Brain microvascular endothelial cell (primary cell): ENCODE measurements around the gene SPECC1.

Source experiments
- DNase-seq: peaks from one replicate; pipeline ENCODE4 v3.0.0-alpha.2; 2020
- H3K27ac ChIP-seq: fragments of 250-450 bp; sonication (Bioruptor Pico); 2 replicates; pipeline ENCODE4 v1.5.1; 2020; ENCODE audit warnings: mild to moderate bottlenecking, moderate library complexity
- H3K27me3 ChIP-seq: fragments of 250-450 bp; sonication (Bioruptor Pico); replicated peaks from 2 replicates; pipeline ENCODE4 v1.5.1; 2020; ENCODE audit warnings: mild to moderate bottlenecking
- H3K36me3 ChIP-seq: fragments of 250-450 bp; sonication (Bioruptor Pico); replicated peaks from 2 replicates; pipeline ENCODE4 v1.5.1; 2020; ENCODE audit warnings: mild to moderate bottlenecking
- H3K4me3 ChIP-seq: 2 replicates; pipeline ENCODE4 v1.5.1; 2011; ENCODE audit warnings: low read depth, mild to moderate bottlenecking, control low read depth, low read length, moderate library complexity
- in situ Hi-C: cut with HindIII; loops from 2 replicates; pipeline ENCODE4 v1.10.0; 2017; ENCODE audit warnings: low sequenced_read_pairs, low pct_ligation_motif_present
- TF ChIP-seq, protein P1 (sequence below): IDR thresholded peaks from 2 replicates; pipeline ENCODE4 v1.5.1; 2011; ENCODE audit warnings: low read depth, mild to moderate bottlenecking, moderate library complexity, low read length, control low read depth, inconsistent platforms; ENCODE audit errors: missing control alignments

SPECC1 gene

DNA sequence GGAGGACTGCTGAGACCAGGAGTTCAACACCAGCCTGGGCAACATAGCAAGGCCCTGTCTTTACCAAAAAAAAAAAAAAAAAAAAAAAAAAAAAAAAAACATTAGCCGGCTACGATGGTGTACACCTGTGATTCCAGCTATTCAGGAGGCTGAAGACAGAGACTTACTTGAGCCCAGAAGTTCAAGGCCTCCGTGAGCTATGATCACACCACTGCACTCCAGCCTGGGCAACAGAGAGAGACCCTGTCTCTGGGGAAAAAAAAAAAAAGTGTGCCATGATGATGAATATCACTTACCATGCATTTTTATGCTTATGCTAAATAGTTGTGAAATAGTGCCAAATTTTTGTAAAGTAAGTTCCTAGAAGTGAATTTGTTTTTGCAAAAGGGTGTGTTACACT is 261.2 kb downstream of the SPECC1 start:
- in situ Hi-C loops = no loop called here
- DNase-seq = no peak
- H3K27me3 ChIP-seq = no peaks in the 10 kb centered on the region
- no peaks in the 10 kb centered on the region for H3K36me3 ChIP-seq
- H3K4me3 ChIP-seq = no peak overlapping the region
- H3K27ac ChIP-seq = no peak overlapping the region
- TF ChIP-seq, protein P1, sequence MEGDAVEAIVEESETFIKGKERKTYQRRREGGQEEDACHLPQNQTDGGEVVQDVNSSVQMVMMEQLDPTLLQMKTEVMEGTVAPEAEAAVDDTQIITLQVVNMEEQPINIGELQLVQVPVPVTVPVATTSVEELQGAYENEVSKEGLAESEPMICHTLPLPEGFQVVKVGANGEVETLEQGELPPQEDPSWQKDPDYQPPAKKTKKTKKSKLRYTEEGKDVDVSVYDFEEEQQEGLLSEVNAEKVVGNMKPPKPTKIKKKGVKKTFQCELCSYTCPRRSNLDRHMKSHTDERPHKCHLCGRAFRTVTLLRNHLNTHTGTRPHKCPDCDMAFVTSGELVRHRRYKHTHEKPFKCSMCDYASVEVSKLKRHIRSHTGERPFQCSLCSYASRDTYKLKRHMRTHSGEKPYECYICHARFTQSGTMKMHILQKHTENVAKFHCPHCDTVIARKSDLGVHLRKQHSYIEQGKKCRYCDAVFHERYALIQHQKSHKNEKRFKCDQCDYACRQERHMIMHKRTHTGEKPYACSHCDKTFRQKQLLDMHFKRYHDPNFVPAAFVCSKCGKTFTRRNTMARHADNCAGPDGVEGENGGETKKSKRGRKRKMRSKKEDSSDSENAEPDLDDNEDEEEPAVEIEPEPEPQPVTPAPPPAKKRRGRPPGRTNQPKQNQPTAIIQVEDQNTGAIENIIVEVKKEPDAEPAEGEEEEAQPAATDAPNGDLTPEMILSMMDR = no peak

DNA sequence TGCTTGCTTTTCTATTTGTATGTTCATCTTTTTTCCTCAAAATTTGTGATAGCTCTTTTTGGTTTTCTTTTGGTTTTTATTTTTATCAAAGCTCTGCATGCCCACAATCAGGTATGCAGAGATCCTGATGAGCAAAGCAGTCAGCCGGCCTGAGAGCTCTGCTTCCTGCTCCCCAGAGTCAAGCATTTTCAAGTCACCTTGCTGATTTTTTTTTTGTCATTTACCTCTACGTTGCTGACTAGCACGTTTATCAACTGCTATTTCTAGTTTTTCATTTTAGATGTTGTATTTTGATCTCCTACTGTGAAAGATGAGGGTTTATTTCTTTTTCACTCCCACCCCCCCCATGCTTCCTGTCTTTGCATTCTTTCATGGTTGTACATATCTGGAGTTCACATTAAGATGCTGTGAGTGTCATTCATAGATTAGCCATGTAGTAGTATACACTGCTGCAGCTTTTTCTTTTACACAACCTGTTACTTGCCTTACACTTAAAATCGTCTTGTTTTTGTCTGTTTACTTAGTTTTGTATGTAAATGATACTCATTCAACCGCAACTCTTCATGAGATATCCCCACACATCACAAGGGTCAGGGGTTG is 262.0 kb downstream of the SPECC1 start:
- peak; percentile 27 for DNase-seq

DNA sequence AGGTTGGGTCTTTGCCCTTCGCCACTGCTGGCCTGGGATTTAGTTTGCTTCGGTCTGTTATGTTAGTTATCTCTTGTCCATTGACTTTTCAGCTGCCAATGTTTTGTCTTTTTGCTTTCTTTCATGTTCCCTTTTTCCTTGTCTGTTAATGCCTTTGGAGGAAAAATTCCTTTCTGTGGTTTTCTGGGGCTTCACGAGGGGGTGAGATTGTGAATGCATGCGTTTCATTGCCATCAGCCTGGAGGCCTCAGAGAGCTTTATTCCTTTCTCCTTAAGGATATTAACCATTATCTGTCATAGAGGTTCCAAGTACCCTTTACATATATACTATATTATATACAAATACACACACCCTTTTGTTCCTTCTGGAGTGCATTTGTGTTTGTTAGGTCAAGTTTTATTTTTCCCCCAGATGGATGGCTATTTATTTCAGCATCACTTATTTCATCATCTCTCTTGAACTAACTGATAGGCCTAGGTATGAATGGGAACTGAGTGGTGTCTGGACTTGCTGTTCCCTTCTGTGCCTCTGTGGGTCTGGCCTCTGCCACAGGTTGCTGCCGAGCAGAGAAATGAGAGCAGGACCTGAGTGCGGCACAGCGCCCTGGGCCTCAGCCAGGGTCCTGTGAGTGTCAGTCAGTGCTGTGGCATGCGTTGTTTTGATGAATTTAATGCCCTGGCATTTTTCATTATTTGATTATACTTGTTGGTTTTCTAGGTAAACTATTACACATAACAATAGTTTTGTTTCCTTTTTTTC is 264.8 kb downstream of the SPECC1 start:
- TF ChIP-seq, protein P1 = no peak
- no peak overlapping the region for H3K27ac ChIP-seq
- DNase-seq = no peak
- no peak overlapping the region for H3K4me3 ChIP-seq
- in situ Hi-C loops = no loop called here
- no peaks in the 10 kb centered on the region for H3K36me3 ChIP-seq
- no peaks in the 10 kb centered on the region for H3K27me3 ChIP-seq

More for the DNA sequence above, 262.0 kb downstream of the SPECC1 start:
- Histone ChIP-seq H3K4me3 (no peak overlapping the region), H3K36me3 (no peaks in the 10 kb centered on the region), H3K27me3 (no peaks in the 10 kb centered on the region), H3K27ac (no peak overlapping the region)
- TF ChIP-seq, protein P1 = no peak
- in situ Hi-C loops = no loop called here

DNA sequence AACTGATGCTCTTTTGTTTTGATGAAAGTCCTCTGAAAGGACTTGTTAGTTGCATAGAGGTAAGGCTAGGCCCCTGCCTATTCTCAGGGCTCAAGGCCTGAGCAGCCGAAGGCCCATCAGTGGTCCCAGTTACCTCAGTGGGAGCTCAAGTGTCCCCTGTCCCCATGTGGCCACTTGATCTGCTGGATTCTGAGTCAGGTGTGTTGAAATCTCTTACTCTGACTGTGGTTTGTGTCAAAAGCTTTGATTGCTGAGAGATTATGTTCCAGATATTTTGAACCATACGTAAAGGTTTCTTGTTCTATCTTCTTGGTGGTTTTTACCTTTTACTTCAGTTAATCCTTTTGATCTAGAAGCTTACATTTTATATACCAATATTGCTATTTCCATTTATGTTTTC is 266.5 kb downstream of the SPECC1 start:
- Histone ChIP-seq H3K27me3 (no peaks in the 10 kb centered on the region), H3K4me3 (no peak overlapping the region), H3K36me3 (no peaks in the 10 kb centered on the region), H3K27ac (no peak overlapping the region)
- no peak for DNase-seq
- in situ Hi-C loops = no loop called here
- TF ChIP-seq, protein P1 = no peak

DNA sequence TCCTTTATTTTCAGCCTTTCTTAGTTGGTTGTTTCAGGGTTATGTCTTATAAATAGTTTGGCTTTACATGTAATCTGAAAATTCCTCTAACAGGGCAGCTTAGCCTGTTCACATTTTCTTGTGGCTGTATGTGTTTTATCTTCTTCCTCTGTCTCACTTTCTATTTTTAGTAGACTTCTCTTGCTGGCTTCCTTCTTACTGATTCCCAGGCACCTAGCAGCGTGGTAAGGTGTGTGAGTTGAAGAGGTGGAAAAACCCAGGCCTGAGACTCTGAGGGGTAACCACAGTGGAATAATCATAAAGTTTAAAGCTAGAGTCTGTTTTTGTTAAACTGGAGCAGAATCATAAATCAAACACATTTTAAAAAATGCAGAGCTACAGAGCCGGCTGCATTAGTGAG is 267.3 kb downstream of the SPECC1 start:
- Histone ChIP-seq H3K27ac (no peak overlapping the region), H3K4me3 (no peak overlapping the region), H3K36me3 (no peaks in the 10 kb centered on the region), H3K27me3 (no peaks in the 10 kb centered on the region)
- in situ Hi-C loops = no loop called here
- TF ChIP-seq, protein P1 = no peak
- no peak for DNase-seq
